Endothelial cell of umbilical vein (primary cell): ENCODE measurements around the gene DNAJC4. TPM values are rescaled to one million over a fixed set of nuclear protein-coding genes. Genes with fewer than 3 reads are reported as not detected.

ENCODE experiments used
- BruUV-seq: library from RNA; stranded (reverse); fragments of 400-500 nt; replicated peaks from 2 replicates; lab custom pipeline; 2021; lab: Mats Ljungman, UMichigan
- CTCF ChIA-PET: fragments of 300-600, 350-600 bp; sonication (Branson Sonifier 250); formaldehyde crosslinking; loops from one replicate; lab custom pipeline; 2021; ENCODE audit warnings: antibody characterized with exemption, inconsistent platforms; lab: Charles Lee
- POLR2A ChIA-PET: fragments of 300-600, 350-600 bp; sonication (Branson Sonifier 250); formaldehyde crosslinking; loops from one replicate; lab custom pipeline; 2021; ENCODE audit warnings: antibody characterized with exemption, inconsistent platforms; lab: Charles Lee
- DNase-seq: peaks from one replicate; pipeline ENCODE4 v3.0.0-alpha.2; 2011; ENCODE audit warnings: low read depth, low spot score
- FAIRE-seq: peaks from 2 replicates; lab custom pipeline; 2011; peaks lifted over from hg19 to GRCh38; lab: Jason Lieb, UNC
- H2AFZ ChIP-seq: 2 replicates; pipeline ENCODE4 v1.6.0; 2012; ENCODE audit warnings: low read depth, low read length, control low read depth, inconsistent platforms
- H3K27ac ChIP-seq: 2 replicates; pipeline ENCODE4 v1.5.1; 2011; ENCODE audit warnings: low read depth, mild to moderate bottlenecking, control low read depth, low read length, moderate library complexity; ENCODE audit not compliant: insufficient read depth
- H3K27me3 ChIP-seq, 2 experiments: 2 replicates each; pipeline versions ENCODE4 v1.6.0 to v1.6.1; 2011; ENCODE audit warnings: low read length in 2 of 2, mixed read lengths in 1 of 2; ENCODE audit not compliant: control insufficient read depth in 2 of 2, insufficient read depth in 2 of 2
- H3K36me3 ChIP-seq, 2 experiments: 2 replicates in 1 of 2; 3 replicates in 1 of 2; pipeline ENCODE4 v1.5.1; 2011; ENCODE audit warnings: low read length in 2 of 2, mild to moderate bottlenecking in 1 of 2, moderate library complexity in 1 of 2; ENCODE audit not compliant: control insufficient read depth in 2 of 2, insufficient read depth in 2 of 2; ENCODE audit errors: extremely low read depth in 1 of 2
- H3K4me1 ChIP-seq: 3 replicates; pipeline ENCODE4 v1.5.1; 2011; ENCODE audit warnings: mild to moderate bottlenecking, low read length; ENCODE audit not compliant: control insufficient read depth, insufficient read depth; ENCODE audit errors: extremely low read depth
- H3K4me2 ChIP-seq: 2 replicates; pipeline ENCODE4 v1.6.1; 2011; ENCODE audit warnings: low read length, control low read depth, mixed read lengths; ENCODE audit not compliant: insufficient read depth
- H3K4me3 ChIP-seq, 3 experiments: fragments of 200-600 bp in 1 of 3; sonication (generic), shearing (Covaris generic) in 1 of 3; replicated peaks in 1 of 3; 2 replicates each; pipeline ENCODE4 v1.5.1; 2011 to 2016; ENCODE audit warnings: control low read depth in 3 of 3, low read length in 3 of 3, mild to moderate bottlenecking in 2 of 3, inconsistent platforms in 1 of 3, low read depth in 1 of 3, moderate library complexity in 1 of 3; ENCODE audit not compliant: insufficient read depth in 1 of 3
- H3K79me2 ChIP-seq: 2 replicates; pipeline ENCODE4 v1.6.0; 2012; ENCODE audit warnings: low read length, inconsistent platforms; ENCODE audit not compliant: control insufficient read depth, insufficient read depth
- H3K9ac ChIP-seq: replicated peaks from 2 replicates; pipeline ENCODE3; 2011; ENCODE audit warnings: low read length, control low read depth; ENCODE audit not compliant: insufficient read depth; ENCODE audit errors: extremely low read depth
- H3K9me1 ChIP-seq: replicated peaks from 3 replicates; pipeline ENCODE4 v1.6.0; 2011; ENCODE audit warnings: mild to moderate bottlenecking, low read length; ENCODE audit not compliant: control insufficient read depth, insufficient read depth; ENCODE audit errors: extremely low read depth
- H3K9me3 ChIP-seq: replicated peaks from 2 replicates; pipeline ENCODE4 v1.5.1; 2012; ENCODE audit warnings: low read length, inconsistent platforms; ENCODE audit not compliant: control insufficient read depth, insufficient read depth
- H4K20me1 ChIP-seq: replicated peaks from 2 replicates; pipeline ENCODE3; 2011; ENCODE audit warnings: mild to moderate bottlenecking, low read length; ENCODE audit not compliant: control insufficient read depth, insufficient read depth; ENCODE audit errors: extremely low read depth
- CTCF ChIP-seq, 2 donors: IDR thresholded peaks; 1 replicate in 1 of 2; 2 replicates in 1 of 2; pipeline ENCODE4 v1.5.1; 2011; ENCODE audit warnings: low read length in 2 of 2, mild to moderate bottlenecking in 2 of 2, moderate library complexity in 2 of 2, control low read depth in 1 of 2, inconsistent platforms in 1 of 2, low read depth in 1 of 2; ENCODE audit not compliant: insufficient read depth in 1 of 2; ENCODE audit errors: extremely low read depth in 1 of 2
- EZH2 ChIP-seq: IDR thresholded peaks from 2 replicates; pipeline ENCODE4 v1.6.1; 2012; ENCODE audit warnings: borderline replicate concordance, low read depth, mild to moderate bottlenecking, moderate library complexity, low read length, inconsistent platforms; ENCODE audit not compliant: severe bottlenecking
- FOS ChIP-seq: IDR thresholded peaks from 2 replicates; pipeline ENCODE4 v1.6.1; 2011; ENCODE audit warnings: mild to moderate bottlenecking, low read length, moderate library complexity, borderline replicate concordance; ENCODE audit not compliant: insufficient read depth
- GATA2 ChIP-seq: IDR thresholded peaks from 2 replicates; pipeline ENCODE4 v1.7.0; 2011; ENCODE audit warnings: low read depth, mild to moderate bottlenecking, moderate library complexity, mixed read lengths, low read length; ENCODE audit not compliant: insufficient read length, insufficient read depth
- JUN ChIP-seq: IDR thresholded peaks from 2 replicates; pipeline ENCODE4 v1.6.1; 2011; ENCODE audit warnings: borderline replicate concordance, low read depth; ENCODE audit not compliant: insufficient read length, insufficient read depth
- MYC ChIP-seq: IDR thresholded peaks from one replicate; pipeline ENCODE4 v1.6.1; 2011; ENCODE audit warnings: mild to moderate bottlenecking, low read depth, low read length
- POLR2A ChIP-seq: IDR thresholded peaks from 2 replicates; pipeline ENCODE4 v1.6.1; 2012; ENCODE audit warnings: low read depth, mild to moderate bottlenecking, control low read depth, low read length
- POLR2AphosphoS5 ChIP-seq: IDR thresholded peaks from 2 replicates; pipeline ENCODE4 v1.6.1; 2012; ENCODE audit warnings: low read depth, mild to moderate bottlenecking, control low read depth, low read length, moderate library complexity; ENCODE audit not compliant: insufficient read depth
- dilution Hi-C: fragments of 300-500 bp; cut with MboI; formaldehyde crosslinking; loops from one replicate; pipeline ENCODE4 v1.15.0; 2019; ENCODE audit warnings: low sequenced_read_pairs; ENCODE audit not compliant: extremely low pct_ligation_motif_present
- intact Hi-C: fragments of 100-400 bp; cut with micrococcal nuclease; formaldehyde crosslinking; loops from one replicate; pipeline ENCODE4 v1.10.0; 2022
- polyA plus RNA-seq, 4 experiments: library from polyadenylated mRNA; depleted of rRNA in 3 of 4; stranded (reverse) in 3 of 4; unstranded in 1 of 4; fragments of >200 nt; gene quantifications; 2 replicates each; pipeline versions ENCODE4 v1.2.1 to v1.2.3, GENCODE V29; 2011 to 2012; ENCODE audit warnings: missing spikeins in 1 of 4
- total RNA-seq: library from RNA; stranded (reverse); gene quantifications from 2 replicates; pipeline ENCODE4 v1.2.3, GENCODE V29; 2021
- TF ChIP-seq, protein P1 (sequence below): IDR thresholded peaks from 2 replicates; pipeline ENCODE4 v1.6.1; 2011; ENCODE audit not compliant: insufficient read depth, insufficient read length

DNAJC4 gene
- total and polyA plus RNA-seq, 2 donors (not counting 3 experiments of a cell fraction or from before 2014, with no cell fraction given) = 23.5 to 41.2 TPM

- Histone ChIP-seq H3K9me3 (no peaks in the 10 kb centered on the region), H4K20me1 (no peaks in the 10 kb centered on the region), H3K4me3 (no peak overlapping the region), H3K9me1 (no peaks in the 10 kb centered on the region), H3K9ac (no peak overlapping the region), H2AFZ (no peak overlapping the region), H3K27ac (no peak overlapping the region), H3K4me1 (no peaks in the 10 kb centered on the region), H3K27me3 (no peaks in the 10 kb centered on the region), H3K4me2 (no peak overlapping the region), H3K36me3 (peaks cover 42 to 59% of the 10 kb centered on the region in 2 experiments), H3K79me2 (peaks cover under 1% of the 10 kb centered on the region)
- CTCF ChIA-PET = no interaction called here
- TF ChIP-seq FOS (no peak), EZH2 (no peak), GATA2 (no peak), POLR2A (no peak), POLR2AphosphoS5 (no peak), CTCF (IDR thresholded peaks at IDR 0.05; ENCODE audit: extremely low read depth in 1 of 2, insufficient read depth in 1 of 2, low read depth in 1 of 2, low read length in 2 of 2) (no peak), JUN (no peak), MYC (no peak)
- TF ChIP-seq, protein P1, sequence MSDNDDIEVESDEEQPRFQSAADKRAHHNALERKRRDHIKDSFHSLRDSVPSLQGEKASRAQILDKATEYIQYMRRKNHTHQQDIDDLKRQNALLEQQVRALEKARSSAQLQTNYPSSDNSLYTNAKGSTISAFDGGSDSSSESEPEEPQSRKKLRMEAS = no peak
- FAIRE-seq (no peak), DNase-seq (no peak)
- dilution Hi-C loops (no loop called here), intact Hi-C loops (no loop called here)
- no TSS peak for BruUV-seq
- POLR2A ChIA-PET = interaction anchor here (0.7 kb wide), 1 partner anchor 47 kb away, joined by 7 read pairs; no protein-coding TSS in a partner anchor
Measured at GRCh38 chr11:64198511-64198910, 31.8 kb upstream of the DNAJC4 start.
